HL-60 (cell line): Measurements from ENCODE around the gene FBXO17.

Source experiments
- DNase-seq, 2 experiments: peaks; one replicate each; pipeline ENCODE4 v3.0.0-alpha.2; 2010 to 2020; ENCODE audit warnings: low read depth in 1 of 2, low spot score in 1 of 2
- H3K27ac ChIP-seq: fragments of 250-450 bp; sonication (Bioruptor Pico); replicated peaks from 2 replicates; pipeline ENCODE4 v1.5.1; 2020; ENCODE audit warnings: mild to moderate bottlenecking, moderate library complexity
- H3K27me3 ChIP-seq: fragments of 250-450 bp; sonication (Bioruptor Pico); 2 replicates; pipeline ENCODE4 v1.5.1; 2021; ENCODE audit warnings: mild to moderate bottlenecking, moderate library complexity; ENCODE audit not compliant: insufficient read depth, poor library complexity, severe bottlenecking
- H3K4me3 ChIP-seq: replicated peaks from 2 replicates; pipeline ENCODE4 v1.5.1; 2011; ENCODE audit warnings: mild to moderate bottlenecking, control low read depth, low read length; ENCODE audit not compliant: insufficient read depth
- CTCF ChIP-seq: IDR thresholded peaks from one replicate; pipeline ENCODE4 v1.5.1; 2011; ENCODE audit warnings: low read length, control low read depth, inconsistent platforms; ENCODE audit not compliant: insufficient read depth
- GABPA ChIP-seq: IDR thresholded peaks from 2 replicates; pipeline ENCODE4 v1.6.1; 2012; ENCODE audit warnings: low read depth
- POLR2AphosphoS5 ChIP-seq: IDR thresholded peaks from 2 replicates; pipeline ENCODE4 v1.6.1; 2012; ENCODE audit warnings: low read depth
- REST ChIP-seq: IDR thresholded peaks from 2 replicates; pipeline ENCODE4 v1.6.1; 2012; ENCODE audit warnings: low read depth; ENCODE audit not compliant: insufficient replicate concordance
- SPI1 ChIP-seq: IDR thresholded peaks from 2 replicates; pipeline ENCODE4 v1.6.1; 2012; ENCODE audit warnings: low read depth, mild to moderate bottlenecking, borderline replicate concordance

FBXO17 gene

GRCh38 chr19:38900202-38900629 is 75.3 kb downstream of the FBXO17 start:
- TF ChIP-seq POLR2AphosphoS5 (no peak), SPI1 (no peak), CTCF (no peak), REST (no peak), GABPA (no peak)
- Histone ChIP-seq H3K27me3 (no peaks in the 10 kb centered on the region), H3K27ac (peak overlapping the region; percentile 84), H3K4me3 (peak overlapping the region; percentile 98)
- DNase-seq, result no peak

GRCh38 chr19:38899447-38900201 is 75.9 kb downstream of the FBXO17 start, which contains the start of the genes NFKBIB and SIRT2:
Gene NFKBIB, plus strand, starts transcription at chr19:38899969. Its CDS starts 64 bp downstream, at chr19:38900033.
Gene SIRT2, minus strand, starts transcription at chr19:38899618. Its CDS starts 97 bp downstream, at chr19:38899521.
- Histone ChIP-seq H3K27me3 (no peaks in the 10 kb centered on the region), H3K4me3 (peak within 1 kb of the TSS; percentile 98), H3K27ac (peak within 1 kb of the TSS; percentile 84)
- TF ChIP-seq SPI1 (peak; percentile 24; the same call in 1 of the 2 replicates), REST (no peak), GABPA (peak; percentile 61), CTCF (no peak), POLR2AphosphoS5 (no peak; the same call in 1 of the 2 replicates)
- peak; percentile 100 for DNase-seq

- Histone ChIP-seq H3K27ac (peak overlapping the region; percentile 61), H3K27me3 (no peaks in the 10 kb centered on the region), H3K4me3 (peak overlapping the region; percentile 98)
- peak in 1 of 2 experiments; percentile 2 for DNase-seq
- no peak for TF ChIP-seq REST
- TF ChIP-seq SPI1, result no peak
- no peak for TF ChIP-seq POLR2AphosphoS5
- no peak for TF ChIP-seq GABPA
- no peak for TF ChIP-seq CTCF
Measured at GRCh38 chr19:38898788-38899446, 76.6 kb downstream of the FBXO17 start.
